Left ventricle myocardium inferior (tissue), 1 donor: ENCODE measurements around the gene TRMT2A. TPM values are rescaled to one million over a fixed set of nuclear protein-coding genes. Genes with fewer than 3 reads are reported as not detected.

Source experiments
- DNase-seq: peaks from one replicate; pipeline ENCODE4 v3.0.0-alpha.2; 2020
- H3K27ac ChIP-seq: fragments of 200-600 bp; replicated peaks from 2 replicates; pipeline ENCODE4 v1.8.0; 2021
- H3K27me3 ChIP-seq: fragments of 200-600 bp; 2 replicates; pipeline ENCODE4 v1.8.0; 2021; ENCODE audit warnings: low read depth
- H3K36me3 ChIP-seq: fragments of 200-600 bp; 2 replicates; pipeline ENCODE4 v1.8.0; 2021
- H3K4me1 ChIP-seq: fragments of 200-600 bp; 2 replicates; pipeline ENCODE4 v1.8.0; 2021
- H3K4me3 ChIP-seq: fragments of 200-600 bp; 2 replicates; pipeline ENCODE4 v1.8.0; 2021; ENCODE audit warnings: mild to moderate bottlenecking, moderate library complexity
- H3K9me3 ChIP-seq: fragments of 200-600 bp; replicated peaks from 2 replicates; pipeline ENCODE4 v1.8.0; 2021
- intact Hi-C: fragments of 100-400 bp; cut with micrococcal nuclease; formaldehyde crosslinking; loops from one replicate; pipeline ENCODE4 v1.11.0; 2022
- total RNA-seq: library from RNA; stranded (reverse); fragmentation: NEBNext Ultra II Directional; extraction: Animal tissue kit (Norgen Biotek cat#: 25700); gene quantifications from one replicate; pipeline ENCODE4 v1.2.1, GENCODE V29; 2021
- TF ChIP-seq, protein P1 (sequence below): fragments of 200-600 bp; IDR thresholded peaks from 2 replicates; pipeline ENCODE4 v1.8.0; 2021; ENCODE audit warnings: antibody characterized with exemption, mild to moderate bottlenecking, borderline replicate concordance
- donor health status: DM: no; HTN: yes; CAD: no; lungs with severe emphysema.

TRMT2A gene
- total RNA-seq, 1 donor from 2014 or later, result 27.8 TPM

DNA sequence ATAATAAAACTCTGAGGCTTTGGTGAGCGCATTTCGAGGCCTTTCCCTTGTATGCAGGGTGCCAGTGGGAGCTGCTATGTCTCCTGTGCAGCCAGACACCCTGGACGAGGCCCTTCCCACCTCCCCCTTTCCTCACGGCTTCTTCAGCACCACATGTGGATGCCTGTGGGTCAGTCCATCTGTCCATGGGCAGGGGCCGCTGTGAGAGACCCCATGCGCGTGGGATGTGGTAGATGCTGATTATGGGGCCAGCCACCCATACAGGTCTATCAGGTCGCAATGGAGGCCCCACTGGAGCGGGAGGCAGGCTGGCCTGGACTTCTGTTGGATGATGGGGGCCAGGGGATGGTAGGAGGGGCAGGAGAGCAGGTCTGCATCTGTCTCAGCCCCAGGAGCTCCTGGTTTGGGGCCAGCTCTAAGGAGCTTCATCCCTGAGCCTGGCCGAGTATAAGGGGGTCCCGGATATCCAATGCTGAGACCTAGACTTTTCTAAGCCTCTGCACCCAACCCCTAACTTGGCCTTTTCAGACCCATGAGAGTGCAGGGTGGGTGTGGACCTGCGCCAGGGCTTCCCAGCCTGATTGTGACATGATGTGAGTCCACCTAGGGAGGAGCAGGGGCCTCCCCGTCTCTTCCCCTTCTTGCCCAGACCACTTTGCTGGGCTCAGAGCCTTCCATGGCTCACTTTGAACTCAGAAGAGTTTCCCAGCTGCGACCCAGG lies 51.0 kb downstream of the TRMT2A start:
- DNase-seq, result no peak
- no peak overlapping the region for H3K27ac ChIP-seq
- TF ChIP-seq, protein P1, sequence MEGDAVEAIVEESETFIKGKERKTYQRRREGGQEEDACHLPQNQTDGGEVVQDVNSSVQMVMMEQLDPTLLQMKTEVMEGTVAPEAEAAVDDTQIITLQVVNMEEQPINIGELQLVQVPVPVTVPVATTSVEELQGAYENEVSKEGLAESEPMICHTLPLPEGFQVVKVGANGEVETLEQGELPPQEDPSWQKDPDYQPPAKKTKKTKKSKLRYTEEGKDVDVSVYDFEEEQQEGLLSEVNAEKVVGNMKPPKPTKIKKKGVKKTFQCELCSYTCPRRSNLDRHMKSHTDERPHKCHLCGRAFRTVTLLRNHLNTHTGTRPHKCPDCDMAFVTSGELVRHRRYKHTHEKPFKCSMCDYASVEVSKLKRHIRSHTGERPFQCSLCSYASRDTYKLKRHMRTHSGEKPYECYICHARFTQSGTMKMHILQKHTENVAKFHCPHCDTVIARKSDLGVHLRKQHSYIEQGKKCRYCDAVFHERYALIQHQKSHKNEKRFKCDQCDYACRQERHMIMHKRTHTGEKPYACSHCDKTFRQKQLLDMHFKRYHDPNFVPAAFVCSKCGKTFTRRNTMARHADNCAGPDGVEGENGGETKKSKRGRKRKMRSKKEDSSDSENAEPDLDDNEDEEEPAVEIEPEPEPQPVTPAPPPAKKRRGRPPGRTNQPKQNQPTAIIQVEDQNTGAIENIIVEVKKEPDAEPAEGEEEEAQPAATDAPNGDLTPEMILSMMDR, result no peak
- no peaks in the 10 kb centered on the region for H3K9me3 ChIP-seq
- H3K4me1 ChIP-seq, result peaks cover 10% of the 10 kb centered on the region
- H3K4me3 ChIP-seq, result no peak overlapping the region
- H3K27me3 ChIP-seq, result no peaks in the 10 kb centered on the region
- peaks cover 48% of the 10 kb centered on the region for H3K36me3 ChIP-seq
- intact Hi-C loops, result no loop called here

DNA sequence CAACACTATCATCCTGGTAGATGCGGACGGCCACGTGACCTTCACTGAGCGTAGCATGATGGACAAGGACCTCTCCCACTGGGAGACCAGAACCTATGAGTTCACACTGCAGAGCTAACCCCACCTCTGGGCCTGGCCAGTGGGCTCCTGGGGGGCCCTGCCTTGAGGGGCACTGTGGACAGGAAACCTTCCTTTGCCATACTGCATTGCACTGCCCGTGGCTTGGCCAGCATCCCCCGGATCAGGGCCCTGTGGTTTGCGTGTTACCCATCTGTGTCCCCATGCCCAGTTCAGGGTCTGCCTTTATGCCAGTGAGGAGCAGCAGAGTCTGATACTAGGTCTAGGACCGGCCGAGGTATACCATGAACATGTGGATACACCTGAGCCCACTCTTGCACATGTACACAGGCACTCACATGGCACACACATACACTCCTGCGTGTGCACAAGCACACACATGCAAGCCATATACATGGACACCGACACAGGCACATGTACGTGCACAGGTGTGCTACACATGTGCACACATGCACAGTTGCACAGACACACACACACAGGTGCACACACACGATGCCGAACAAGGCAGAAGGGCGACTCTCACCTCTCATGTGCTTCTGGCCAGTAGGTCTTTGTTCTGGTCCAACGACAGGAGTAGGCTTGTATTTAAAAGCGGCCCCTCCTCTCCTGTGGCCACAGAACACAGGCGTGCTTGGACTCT lies 52.3 kb downstream of the TRMT2A start:
- no peaks in the 10 kb centered on the region for H3K27me3 ChIP-seq
- H3K4me3 ChIP-seq, result no peak overlapping the region
- H3K9me3 ChIP-seq, result no peaks in the 10 kb centered on the region
- TF ChIP-seq, protein P1, result no peak
- intact Hi-C loops, result no loop called here
- no peak for DNase-seq
- H3K4me1 ChIP-seq, result peaks cover 14% of the 10 kb centered on the region
- H3K36me3 ChIP-seq, result peaks cover 48% of the 10 kb centered on the region
- no peak overlapping the region for H3K27ac ChIP-seq

DNA sequence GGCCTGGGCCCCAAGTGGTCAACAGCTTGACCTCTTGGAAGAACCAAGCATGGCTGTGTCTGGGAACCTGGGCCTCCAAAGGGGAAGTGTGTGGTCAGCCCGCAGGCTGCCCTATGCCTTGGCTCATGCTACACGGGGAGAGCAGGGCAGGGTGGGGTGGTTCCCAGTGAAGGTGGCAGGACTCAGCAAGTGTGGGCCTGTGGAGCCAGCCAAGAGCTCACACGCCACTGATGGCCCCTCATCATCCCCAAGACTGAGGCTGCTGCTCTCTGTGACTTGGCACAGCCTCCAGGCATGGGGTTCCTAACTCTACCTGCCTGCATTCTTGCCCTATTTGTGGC lies 52.9 kb downstream of the TRMT2A start:
- H3K36me3 ChIP-seq, result peaks cover 48% of the 10 kb centered on the region
- no peak for DNase-seq
- intact Hi-C loops, result no loop called here

DNA sequence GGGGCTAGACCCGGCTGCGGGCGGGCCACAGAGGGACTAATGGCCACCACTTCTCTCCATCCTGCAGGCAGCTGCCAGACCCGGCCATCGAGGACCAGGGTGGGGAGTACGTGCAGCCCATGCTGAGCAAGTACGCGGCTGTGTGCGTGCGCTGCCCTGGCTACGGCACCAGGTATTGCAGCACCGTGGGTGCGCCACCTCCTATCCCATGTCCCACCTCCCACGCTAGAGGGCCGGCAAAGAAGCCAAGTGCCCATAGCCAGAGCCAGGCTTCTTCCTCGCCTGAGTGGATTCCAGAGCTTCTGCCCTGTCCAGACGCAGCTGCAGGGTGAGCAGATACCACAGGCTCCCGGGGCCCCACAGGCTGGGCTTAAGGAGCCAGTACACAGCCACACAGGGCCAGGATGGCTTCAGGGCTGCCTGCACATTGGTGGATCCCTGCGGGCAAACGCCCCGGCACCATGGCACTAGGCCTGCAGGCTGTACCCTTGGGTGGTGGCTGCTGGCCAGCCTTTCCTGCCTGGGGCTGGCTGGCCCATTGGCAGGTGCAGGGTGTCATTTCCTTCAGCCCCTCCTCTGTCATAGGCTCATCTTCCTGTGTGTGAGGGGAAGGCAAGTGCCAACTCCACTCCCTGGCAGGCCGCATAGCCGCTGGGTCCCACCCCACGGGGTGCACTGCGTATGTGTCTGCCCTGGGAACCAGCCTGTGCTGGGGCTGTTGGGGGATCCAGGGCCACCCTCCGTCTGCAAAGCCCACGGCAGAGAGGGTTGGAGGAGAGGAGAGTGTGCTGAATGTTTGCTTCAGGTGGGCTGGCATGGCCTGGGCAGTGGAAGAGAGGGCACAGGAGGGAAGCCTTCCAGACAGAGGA lies 53.5 kb downstream of the TRMT2A start:
- intact Hi-C loops, result no loop called here
- Histone ChIP-seq H3K36me3 (peaks cover 52% of the 10 kb centered on the region), H3K4me1 (peaks cover 14% of the 10 kb centered on the region), H3K9me3 (no peaks in the 10 kb centered on the region), H3K27me3 (no peaks in the 10 kb centered on the region), H3K27ac (no peak overlapping the region), H3K4me3 (no peak overlapping the region)
- TF ChIP-seq, protein P1, result no peak
- no peak for DNase-seq

More for the DNA sequence above, 52.9 kb downstream of the TRMT2A start:
- TF ChIP-seq, protein P1, result no peak
- Histone ChIP-seq H3K4me3 (no peak overlapping the region), H3K27me3 (no peaks in the 10 kb centered on the region), H3K27ac (no peak overlapping the region), H3K4me1 (peaks cover 14% of the 10 kb centered on the region), H3K9me3 (no peaks in the 10 kb centered on the region)

DNA sequence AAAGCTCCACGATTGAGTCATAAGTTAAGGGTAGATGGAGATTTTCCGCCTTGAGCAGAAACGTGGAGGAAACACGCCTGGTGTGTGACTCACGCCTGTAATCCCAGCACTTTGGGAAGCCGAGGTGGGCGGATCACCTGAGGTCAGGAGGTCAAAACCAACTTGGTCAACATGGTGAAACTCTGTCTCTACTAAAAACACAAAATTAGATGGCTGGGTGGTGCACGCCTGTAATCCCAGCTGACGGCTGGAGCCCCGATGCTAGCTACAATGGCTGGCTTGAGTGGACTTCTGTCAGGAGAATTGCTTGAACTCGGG lies 54.3 kb downstream of the TRMT2A start:
- intact Hi-C loops, result no loop called here
- TF ChIP-seq, protein P1, result no peak
- Histone ChIP-seq H3K27ac (no peak overlapping the region), H3K4me1 (peaks cover 14% of the 10 kb centered on the region), H3K36me3 (peaks cover 58% of the 10 kb centered on the region), H3K4me3 (no peak overlapping the region), H3K9me3 (no peaks in the 10 kb centered on the region), H3K27me3 (no peaks in the 10 kb centered on the region)
- no peak for DNase-seq
